Subcutaneous adipose tissue (tissue), 4 donors: ENCODE results near the gene IFTAP. TPM values are rescaled to one million over a fixed set of nuclear protein-coding genes. Genes with fewer than 3 reads are reported as not detected.

Source experiments
- CTCF ChIP-seq: fragments of 450-650 bp; IDR thresholded peaks from one replicate; pipeline ENCODE4 v1.5.1; 2016; ENCODE audit warnings: low read depth, mild to moderate bottlenecking, control low read depth, antibody characterized with exemption, moderate library complexity
- total RNA-seq, 4 donors: library from RNA; depleted of rRNA; stranded (reverse); fragments of >200 nt; gene quantifications; one replicate each; pipeline ENCODE4 v1.1.0, GENCODE V29; 2016

The IFTAP gene
- total RNA-seq, 4 donors from 2014 or later, result 18.3 to 22.8 (median 20.6) TPM

DNA sequence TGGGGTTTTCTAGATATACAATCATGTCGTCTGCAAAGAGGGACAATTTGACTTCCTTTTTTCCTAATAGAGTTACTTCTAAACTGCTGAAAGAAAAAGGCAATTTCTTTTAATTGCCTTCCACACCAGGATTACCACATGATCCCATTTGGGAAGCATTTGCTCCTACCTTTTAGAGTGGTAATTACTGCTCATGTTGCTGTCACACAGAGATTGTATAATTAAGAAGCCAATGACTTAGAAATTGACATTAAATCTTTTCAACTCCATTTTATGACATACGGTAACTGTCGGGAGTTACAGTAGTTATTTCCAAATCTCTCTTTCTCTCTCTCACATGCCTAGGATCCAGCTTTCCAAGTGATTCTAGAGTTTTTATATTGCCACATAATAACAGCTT is 21.5 kb downstream of the IFTAP start:
- TF ChIP-seq CTCF, result no peak

GRCh38 chr11:36617543-36618362 is 23.5 kb downstream of the IFTAP start:
- no peak for TF ChIP-seq CTCF

DNA sequence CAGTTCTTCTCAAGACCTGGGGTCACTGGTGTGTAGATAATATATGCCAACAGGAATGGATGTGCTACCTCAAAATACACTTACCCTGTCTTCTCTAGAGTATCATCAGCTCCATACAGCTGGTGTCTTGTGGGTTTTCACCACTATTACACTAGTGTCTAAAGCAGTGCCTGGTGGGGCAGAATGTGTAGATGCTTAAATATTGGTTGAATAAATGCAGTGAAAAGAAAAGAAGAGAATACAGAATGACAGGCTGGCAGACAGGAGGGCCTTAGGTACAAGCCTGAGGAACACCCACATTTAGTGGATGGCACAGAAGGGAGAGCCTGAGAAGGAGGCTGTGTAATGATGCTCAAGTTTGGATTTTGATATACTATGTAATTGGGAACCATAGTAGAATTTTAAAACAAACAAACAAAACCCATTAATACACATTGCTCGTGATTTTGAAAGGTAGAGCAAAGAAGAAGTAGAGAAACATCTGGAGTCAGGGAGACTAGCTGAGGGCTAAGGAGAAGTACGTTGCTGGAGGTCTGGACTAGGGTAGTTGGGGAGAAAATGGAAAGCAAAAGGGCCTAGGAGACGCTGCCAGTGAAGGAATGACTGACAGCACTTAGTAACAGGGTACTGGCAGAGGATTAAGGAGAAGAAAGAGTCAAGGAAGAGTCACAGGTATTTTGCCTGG is 24.2 kb downstream of the IFTAP start:
- no peak for TF ChIP-seq CTCF

DNA sequence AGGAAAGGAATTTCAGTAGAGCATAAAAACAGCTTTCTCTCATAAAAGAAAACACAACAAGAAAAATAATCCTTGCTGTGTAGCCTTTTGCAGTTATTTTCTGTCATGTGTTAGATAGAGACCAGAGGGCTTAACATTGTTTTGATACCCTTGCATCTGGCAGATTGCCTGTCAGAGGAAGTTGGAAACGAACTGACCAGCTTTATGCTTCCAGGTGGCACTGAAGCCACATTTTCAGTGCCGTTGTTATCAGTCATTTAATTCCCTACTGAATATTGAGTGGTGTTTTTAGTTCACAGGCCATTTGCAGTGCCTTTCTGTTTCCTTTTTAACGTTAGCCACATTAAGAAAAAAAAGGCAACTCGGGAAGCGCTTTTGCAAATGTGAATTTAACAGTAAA is 25.2 kb downstream of the IFTAP start:
- TF ChIP-seq CTCF, result no peak

- no peak for TF ChIP-seq CTCF
Observed at GRCh38 chr11:36620246-36620645, 25.9 kb downstream of the IFTAP start.

DNA sequence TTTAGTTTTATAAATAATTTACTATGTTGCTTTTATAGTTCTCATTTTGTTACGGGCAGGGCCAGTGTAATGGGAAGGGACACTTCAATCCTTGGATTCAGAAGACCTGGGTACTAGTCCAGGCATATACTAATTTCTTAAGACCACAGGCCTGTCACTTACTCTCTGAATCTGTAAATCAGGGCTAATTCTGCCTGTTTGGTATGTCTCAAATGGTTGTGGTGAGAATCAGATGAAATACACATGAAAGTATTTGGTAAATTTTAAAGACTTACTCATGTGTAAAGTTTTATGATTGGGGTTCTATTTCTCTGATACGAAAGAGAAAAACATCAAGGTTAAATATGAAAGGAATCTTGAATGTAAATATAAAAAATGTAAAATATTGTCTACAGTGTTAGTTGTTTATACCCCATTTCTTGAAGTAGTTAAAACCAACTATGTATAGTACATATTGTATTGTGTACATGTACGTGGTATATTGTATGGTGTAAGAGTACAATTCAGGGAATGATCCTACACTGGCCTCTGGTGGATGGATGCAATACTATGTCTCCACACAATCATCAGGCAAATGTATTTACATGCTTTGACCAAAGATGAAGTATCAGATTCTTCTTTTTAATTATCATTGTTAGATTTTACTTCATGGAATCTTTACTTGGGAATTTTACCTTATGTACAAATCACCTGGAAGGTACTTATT is 28.3 kb downstream of the IFTAP start:
- TF ChIP-seq CTCF, result no peak

DNA sequence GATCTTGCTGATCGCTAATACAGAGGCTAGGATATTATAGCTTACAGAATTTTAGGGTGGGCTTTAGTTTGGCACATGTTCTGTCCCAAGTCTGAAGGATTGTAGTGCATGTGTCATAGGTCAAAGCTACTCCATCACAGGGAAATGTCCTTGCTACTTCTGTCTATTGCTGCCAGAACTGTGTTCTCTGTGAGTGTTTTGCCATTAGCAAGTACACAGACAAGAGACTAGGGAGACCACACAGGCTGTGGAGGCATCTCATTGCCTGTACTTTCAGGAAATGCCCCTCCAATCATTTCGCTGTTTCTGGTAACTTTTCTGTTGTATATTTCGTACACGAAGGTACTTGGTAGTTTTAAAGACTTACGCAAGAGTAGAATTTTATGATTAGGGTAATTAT is 29.2 kb downstream of the IFTAP start:
- no peak for TF ChIP-seq CTCF
